Glutamatergic neuron (in vitro differentiated cells): ENCODE results near the gene TTLL10. TPM values are rescaled to one million over a fixed set of nuclear protein-coding genes. Genes with fewer than 3 reads are reported as not detected.

Source experiments
- DNase-seq: peaks from one replicate; pipeline ENCODE4 v3.0.0; 2022
- H3K27ac Mint-ChIP-seq: one replicate; pipeline ENCODE4 v1.8.0; 2020; ENCODE audit warnings: mild to moderate bottlenecking, mixed read lengths, inconsistent platforms; ENCODE audit not compliant: unreplicated experiment
- H3K27me3 Mint-ChIP-seq: one replicate; pipeline ENCODE4 v1.8.0; 2020; ENCODE audit warnings: mild to moderate bottlenecking, moderate library complexity, mixed read lengths, inconsistent platforms; ENCODE audit not compliant: unreplicated experiment
- H3K36me3 Mint-ChIP-seq: one replicate; pipeline ENCODE4 v1.8.0; 2020; ENCODE audit warnings: mild to moderate bottlenecking, mixed read lengths, inconsistent platforms; ENCODE audit not compliant: unreplicated experiment
- H3K4me1 Mint-ChIP-seq: one replicate; pipeline ENCODE4 v1.8.0; 2020; ENCODE audit warnings: mild to moderate bottlenecking, low read depth, mixed read lengths, inconsistent platforms; ENCODE audit not compliant: unreplicated experiment
- H3K4me3 Mint-ChIP-seq: one replicate; pipeline ENCODE4 v1.8.0; 2020; ENCODE audit warnings: mild to moderate bottlenecking, mixed read lengths, inconsistent platforms; ENCODE audit not compliant: unreplicated experiment
- H3K9me3 Mint-ChIP-seq: one replicate; pipeline ENCODE4 v1.8.0; 2020; ENCODE audit warnings: mild to moderate bottlenecking, moderate library complexity, mixed read lengths, inconsistent platforms; ENCODE audit not compliant: unreplicated experiment
- CTCF ChIP-seq: fragments of 200-600 bp; sonication (generic); IDR thresholded peaks from one replicate; pipeline ENCODE4 v1.5.0; 2021; ENCODE audit not compliant: partially characterized antibody, unreplicated experiment
- total RNA-seq: library from RNA; stranded (reverse); fragmentation: NEBNext Ultra II Directional; extraction: Animal tissue kit (Norgen Biotek cat#: 25700); gene quantifications from one replicate; pipeline ENCODE4 v1.2.1, GENCODE V29; 2021; ENCODE audit not compliant: unreplicated experiment

Gene TTLL10
- total RNA-seq, 1 donor from 2014 or later, result not detected

- no peak overlapping the region for H3K27ac Mint-ChIP-seq
- no peak for TF ChIP-seq CTCF
- H3K27me3 Mint-ChIP-seq, result peaks cover 5% of the 10 kb centered on the region
- H3K4me1 Mint-ChIP-seq, result peaks cover 4% of the 10 kb centered on the region
- H3K9me3 Mint-ChIP-seq, result peaks cover 3% of the 10 kb centered on the region
- H3K36me3 Mint-ChIP-seq, result peaks cover 5% of the 10 kb centered on the region
- H3K4me3 Mint-ChIP-seq, result no peak overlapping the region
- DNase-seq, result no peak
Observed at GRCh38 chr1:1238702-1239178, 65.1 kb downstream of the TTLL10 start.

- H3K27me3 Mint-ChIP-seq, result peaks cover 5% of the 10 kb centered on the region
- H3K4me3 Mint-ChIP-seq, result no peak overlapping the region
- peaks cover under 1% of the 10 kb centered on the region for H3K36me3 Mint-ChIP-seq
- TF ChIP-seq CTCF, result no peak
- peaks cover under 1% of the 10 kb centered on the region for H3K9me3 Mint-ChIP-seq
- H3K4me1 Mint-ChIP-seq, result peaks cover 4% of the 10 kb centered on the region
- DNase-seq, result no peak
- H3K27ac Mint-ChIP-seq, result no peak overlapping the region
Observed at GRCh38 chr1:1239227-1239613, 65.5 kb downstream of the TTLL10 start.

GRCh38 chr1:1239614-1240347, 66.1 kb downstream of the TTLL10 start:
- DNase-seq, result peak; percentile 58
- no peak for TF ChIP-seq CTCF
- Mint-ChIP-seq H3K36me3 (no peaks in the 10 kb centered on the region), H3K27ac (no peak overlapping the region), H3K4me1 (peaks cover 2% of the 10 kb centered on the region), H3K27me3 (peaks cover 2% of the 10 kb centered on the region), H3K9me3 (no peaks in the 10 kb centered on the region), H3K4me3 (no peak overlapping the region)

GRCh38 chr1:1240348-1240732, 66.7 kb downstream of the TTLL10 start:
- H3K4me3 Mint-ChIP-seq, result no peak overlapping the region
- no peaks in the 10 kb centered on the region for H3K9me3 Mint-ChIP-seq
- no peak for TF ChIP-seq CTCF
- no peak for DNase-seq
- H3K4me1 Mint-ChIP-seq, result peaks cover 2% of the 10 kb centered on the region
- peaks cover 2% of the 10 kb centered on the region for H3K27me3 Mint-ChIP-seq
- no peak overlapping the region for H3K27ac Mint-ChIP-seq
- H3K36me3 Mint-ChIP-seq, result no peaks in the 10 kb centered on the region

GRCh38 chr1:1240822-1241587, 67.3 kb downstream of the TTLL10 start:
- Mint-ChIP-seq H3K27ac (no peak overlapping the region), H3K36me3 (no peaks in the 10 kb centered on the region), H3K4me3 (no peak overlapping the region), H3K4me1 (peaks cover 2% of the 10 kb centered on the region), H3K9me3 (no peaks in the 10 kb centered on the region), H3K27me3 (peaks cover 2% of the 10 kb centered on the region)
- no peak for DNase-seq
- TF ChIP-seq CTCF, result no peak
